Muscle of arm (tissue), 14 donors: ENCODE results near the gene ANP32A. TPM values are rescaled to one million over a fixed set of nuclear protein-coding genes. Genes with fewer than 3 reads are reported as not detected.
"Not testable (repeated sequence)": the region's sequence is repeated elsewhere in the genome, so short reads cannot be mapped to it uniquely, and the experiment has no call there.

Experiments used
- DNase-seq: peaks from one replicate; pipeline ENCODE4 v3.0.0-alpha.2; 2013
- long read RNA-seq, 11 donors: transcript quantifications; one replicate each; lab custom pipeline, GENCODE V29; 2026
- polyA plus RNA-seq, 12 donors: library from polyadenylated mRNA; unstranded; fragments of 120-200 nt; gene quantifications; one replicate each; pipeline ENCODE4 v1.2.1, GENCODE V29; 2013; ENCODE audit not compliant: insufficient read length in 12 of 12

The ANP32A gene
- polyA plus RNA-seq, result 100 to 1,000 TPM in 11 of 12 donors, not detected in 1; 149 to 274 (median 189) TPM
- long read RNA-seq, donor 1, transcript ANP32A-203 (7 exons, 2,440 nt), result minor isoform, 42 of 116 reads
- long read RNA-seq, donor 1, transcript ANP32A-208 (3 exons, 707 nt), result major isoform, 45 of 116 reads
- long read RNA-seq, donor 1, partial matches to known transcripts, result 23 of 116 reads
- long read RNA-seq, donor 1, other reads (novel, unspliced or antisense), result 0 of 116 reads
- long read RNA-seq, donor 2, transcript ANP32A-208 (3 exons, 707 nt), result minor isoform, 24 of 93 reads
- long read RNA-seq, donor 2, transcript ANP32A-203 (7 exons, 2,440 nt), result major isoform, 53 of 93 reads
- long read RNA-seq, donor 2, partial matches to known transcripts, result 15 of 93 reads
- long read RNA-seq, donor 2, other reads (novel, unspliced or antisense), result 0 of 93 reads
- long read RNA-seq, donor 3, transcript ANP32A-203 (7 exons, 2,440 nt), result major isoform, 18 of 35 reads
- long read RNA-seq, donor 3, transcript ANP32A-208 (3 exons, 707 nt), result minor isoform, 8 of 35 reads
- long read RNA-seq, donor 3, partial matches to known transcripts, result 8 of 35 reads
- long read RNA-seq, donor 3, other reads (novel, unspliced or antisense), result 0 of 35 reads
- long read RNA-seq, donor 4, transcript ANP32A-208 (3 exons, 707 nt), result minor isoform, 6 of 27 reads
- long read RNA-seq, donor 4, transcript ANP32A-203 (7 exons, 2,440 nt), result major isoform, 10 of 27 reads
- long read RNA-seq, donor 4, partial matches to known transcripts, result 11 of 27 reads
- long read RNA-seq, donor 4, other reads (novel, unspliced or antisense), result 0 of 27 reads
- long read RNA-seq, donor 5, transcript ANP32A-208 (3 exons, 707 nt), result minor isoform, 27 of 111 reads
- long read RNA-seq, donor 5, transcript ANP32A-203 (7 exons, 2,440 nt), result major isoform, 58 of 111 reads
- long read RNA-seq, donor 5, partial matches to known transcripts, result 23 of 111 reads
- long read RNA-seq, donor 5, other reads (novel, unspliced or antisense), result 0 of 111 reads
- long read RNA-seq, donor 6, transcript ANP32A-203 (7 exons, 2,440 nt), result major isoform, 34 of 57 reads
- long read RNA-seq, donor 6, transcript ANP32A-208 (3 exons, 707 nt), result minor isoform, 8 of 57 reads
- long read RNA-seq, donor 6, partial matches to known transcripts, result 11 of 57 reads
- long read RNA-seq, donor 6, other reads (novel, unspliced or antisense), result 0 of 57 reads
- long read RNA-seq, donor 7, transcript ANP32A-208 (3 exons, 707 nt), result minor isoform, 22 of 56 reads
- long read RNA-seq, donor 7, transcript ANP32A-203 (7 exons, 2,440 nt), result major isoform, 28 of 56 reads
- long read RNA-seq, donor 7, partial matches to known transcripts, result 6 of 56 reads
- long read RNA-seq, donor 7, other reads (novel, unspliced or antisense), result 0 of 56 reads
- long read RNA-seq, donor 8, transcript ANP32A-203 (7 exons, 2,440 nt), result major isoform, 47 of 89 reads
- long read RNA-seq, donor 8, transcript ANP32A-208 (3 exons, 707 nt), result minor isoform, 28 of 89 reads
- long read RNA-seq, donor 8, partial matches to known transcripts, result 10 of 89 reads
- long read RNA-seq, donor 8, other reads (novel, unspliced or antisense), result 0 of 89 reads
- long read RNA-seq, donor 9, transcript ANP32A-203 (7 exons, 2,440 nt), result minor isoform, 21 of 51 reads
- long read RNA-seq, donor 9, transcript ANP32A-208 (3 exons, 707 nt), result major isoform, 24 of 51 reads
- long read RNA-seq, donor 9, partial matches to known transcripts, result 5 of 51 reads
- long read RNA-seq, donor 9, other reads (novel, unspliced or antisense), result 0 of 51 reads
- long read RNA-seq, donor 10, transcript ANP32A-208 (3 exons, 707 nt), result minor isoform, 30 of 101 reads
- long read RNA-seq, donor 10, transcript ANP32A-203 (7 exons, 2,440 nt), result major isoform, 50 of 101 reads
- long read RNA-seq, donor 10, partial matches to known transcripts, result 16 of 101 reads
- long read RNA-seq, donor 10, other reads (novel, unspliced or antisense), result 5 of 101 reads
- long read RNA-seq, donor 11, transcript ANP32A-208 (3 exons, 707 nt), result minor isoform, 30 of 114 reads
- long read RNA-seq, donor 11, transcript ANP32A-207 (2 exons, 2,015 nt), result minor isoform, 5 of 114 reads
- long read RNA-seq, donor 11, transcript ANP32A-203 (7 exons, 2,440 nt), result major isoform, 47 of 114 reads
- long read RNA-seq, donor 11, partial matches to known transcripts, result 26 of 114 reads
- long read RNA-seq, donor 11, other reads (novel, unspliced or antisense), result 5 of 114 reads

DNA sequence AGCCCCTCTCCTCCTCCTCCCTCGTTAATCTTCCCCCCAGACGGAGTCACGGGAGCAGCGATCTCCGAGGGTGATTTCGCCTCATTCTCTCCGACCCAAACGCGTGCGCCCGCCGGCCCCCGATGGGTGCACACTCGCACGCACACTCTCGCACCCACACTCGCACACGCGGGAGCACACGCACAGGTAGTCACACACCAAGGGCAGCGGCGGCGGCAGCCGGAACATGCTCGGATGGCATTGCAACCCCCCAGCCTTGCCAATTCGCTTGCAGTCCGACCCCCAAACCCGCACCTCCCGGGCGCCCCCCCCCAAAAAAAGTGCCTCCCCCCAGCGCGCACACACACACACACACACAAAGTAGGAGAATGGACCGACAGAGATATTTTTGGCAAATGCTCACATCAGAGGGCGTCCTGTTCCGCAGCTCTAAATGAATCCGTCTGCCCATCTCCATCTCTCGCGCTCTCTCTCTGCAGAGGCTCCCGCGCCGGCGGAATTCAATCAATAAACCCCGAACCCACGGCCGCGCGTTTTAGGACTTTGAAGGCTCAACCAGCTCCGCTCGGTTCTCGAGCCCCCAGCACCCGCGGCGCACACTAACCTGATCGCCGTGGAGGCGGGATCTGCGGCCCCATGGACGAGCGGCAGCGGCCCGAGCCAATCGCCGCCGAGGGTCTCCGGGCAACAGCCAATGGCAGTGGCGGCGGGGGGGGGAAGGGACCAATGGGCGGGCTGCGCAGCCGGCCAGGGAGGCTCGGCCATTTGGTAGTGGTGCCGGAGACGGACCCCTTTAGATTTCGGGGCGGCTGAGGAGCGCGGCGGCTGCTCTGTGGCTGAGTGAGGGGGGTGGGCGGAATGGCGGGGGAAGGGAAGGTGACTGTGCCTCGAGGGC lies at the start of gene ANP32A:
TSS of gene ANP32A (minus strand) at position 601 of the 895 bp plus-strand sequence. CDS start at position 457, 144 bp downstream.
- peak; percentile 96 for DNase-seq

- DNase-seq, result no peak
Measured at GRCh38 chr15:68868296-68868695, 47.6 kb upstream of the ANP32A start.

GRCh38 chr15:68862415-68862814 lies 41.7 kb upstream of the ANP32A start:
- no peak for DNase-seq

DNA sequence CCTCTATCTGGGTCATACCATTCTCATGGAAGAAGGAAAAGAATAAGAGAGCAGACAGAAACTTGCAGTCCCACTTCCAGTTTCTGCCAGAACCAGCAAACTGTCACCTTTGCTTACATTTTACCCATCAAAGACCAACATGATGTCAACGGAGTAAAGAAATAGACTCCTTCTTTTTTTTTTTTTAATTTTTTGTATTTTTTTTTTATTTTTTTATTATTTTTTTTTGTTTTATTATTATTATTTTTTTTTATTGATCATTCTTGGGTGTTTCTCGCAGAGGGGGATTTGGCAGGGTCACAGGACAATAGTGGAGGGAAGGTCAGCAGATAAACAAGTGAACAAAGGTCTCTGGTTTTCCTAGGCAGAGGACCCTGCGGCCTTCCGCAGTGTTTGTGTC lies 38.0 kb upstream of the ANP32A start:
- not testable (repeated sequence) for DNase-seq

DNA sequence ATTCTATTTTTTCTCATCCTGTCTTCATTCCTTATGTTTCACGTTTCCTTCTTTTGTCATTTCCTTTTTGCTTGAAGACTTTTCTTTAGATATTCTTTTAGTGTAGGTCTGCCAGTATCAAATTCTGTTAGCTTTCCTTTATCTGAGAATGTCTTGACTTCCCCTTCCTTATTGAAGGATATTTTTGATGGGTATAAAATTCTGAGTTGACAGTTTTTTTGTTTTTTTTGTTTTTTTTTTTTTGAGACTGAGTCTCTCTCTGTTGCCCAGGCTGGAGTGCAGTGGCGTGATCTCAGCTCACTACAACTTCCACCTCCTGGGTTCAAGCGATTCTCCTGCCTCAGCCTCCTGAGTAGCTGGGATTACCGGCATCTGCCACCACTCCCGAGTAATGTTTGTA lies 36.7 kb upstream of the ANP32A start:
- DNase-seq, result not testable (repeated sequence)

DNA sequence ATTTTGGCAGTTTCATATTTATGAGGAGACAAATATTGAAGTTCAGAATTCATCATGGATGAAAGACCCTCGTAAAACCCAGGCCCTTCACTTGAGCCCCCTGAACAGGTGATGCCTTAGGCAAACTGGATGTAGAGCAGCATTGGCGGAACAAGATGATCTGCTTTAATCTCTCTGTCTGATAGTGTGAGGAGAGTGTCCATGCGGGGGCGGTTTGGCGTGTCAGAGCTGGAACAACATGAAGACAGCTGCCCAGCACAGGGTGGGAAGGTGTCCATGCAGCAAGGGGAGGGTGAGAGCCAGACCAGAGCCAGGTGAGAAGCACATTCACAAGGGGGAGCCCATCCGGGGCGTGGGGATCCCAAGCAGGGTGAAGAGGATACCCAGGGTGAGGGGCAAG lies 31.8 kb upstream of the ANP32A start:
- DNase-seq, result no peak

DNA sequence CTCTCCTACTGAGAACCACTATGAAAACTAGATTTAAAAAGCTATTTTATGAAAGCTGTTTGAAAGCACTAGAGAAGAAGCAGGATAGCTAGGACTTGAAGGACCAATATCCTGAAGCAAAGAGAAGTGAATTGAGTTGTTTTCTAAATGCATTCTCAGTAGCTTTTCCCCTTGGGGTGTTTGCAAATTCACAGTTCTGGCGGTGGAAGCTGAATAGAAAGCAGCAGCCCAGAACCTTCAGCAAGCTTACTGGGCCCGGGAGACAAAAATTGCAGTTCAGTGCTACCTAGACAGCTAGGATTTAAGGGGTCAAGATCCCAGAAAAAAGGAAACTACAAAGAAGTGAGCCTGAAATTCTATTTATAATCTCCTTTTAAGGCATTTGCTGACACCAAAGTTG lies 31.3 kb upstream of the ANP32A start:
- no peak for DNase-seq

- DNase-seq, result no peak
Measured at GRCh38 chr15:68849497-68849896, 28.8 kb upstream of the ANP32A start.

- DNase-seq, result no peak
Measured at GRCh38 chr15:68846851-68847439, 26.2 kb upstream of the ANP32A start.

DNA sequence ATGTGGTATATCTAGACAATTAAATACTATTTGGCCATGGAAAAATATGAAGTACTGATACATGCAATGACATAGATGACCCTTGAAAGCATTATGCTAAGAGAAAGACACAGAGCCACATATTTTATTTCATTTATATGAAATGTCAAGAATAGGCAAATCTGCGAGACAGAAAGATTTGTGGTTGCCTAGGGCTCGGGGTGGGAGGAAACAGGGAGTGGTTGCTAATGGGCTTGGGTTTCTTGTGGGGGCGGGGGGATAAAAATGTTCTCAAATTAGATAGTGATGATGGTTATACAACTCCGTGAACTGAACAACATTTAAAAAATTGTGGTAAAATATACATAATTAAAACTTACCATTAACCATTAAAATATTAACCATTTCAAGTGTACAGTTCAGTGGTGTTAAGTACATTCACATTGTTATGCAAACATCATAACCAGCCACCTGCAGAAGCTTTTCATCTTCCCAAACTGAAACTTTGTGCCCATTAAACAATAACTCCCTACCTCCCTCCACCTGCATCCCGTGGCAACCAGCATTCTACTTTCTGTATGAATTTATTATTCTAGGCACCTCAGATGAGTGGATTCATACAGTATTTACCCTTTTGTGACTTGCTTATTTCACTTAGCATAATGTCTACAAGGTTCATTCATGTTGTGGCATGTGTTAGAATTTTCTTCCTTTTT lies 24.3 kb upstream of the ANP32A start:
- DNase-seq, result no peak

DNA sequence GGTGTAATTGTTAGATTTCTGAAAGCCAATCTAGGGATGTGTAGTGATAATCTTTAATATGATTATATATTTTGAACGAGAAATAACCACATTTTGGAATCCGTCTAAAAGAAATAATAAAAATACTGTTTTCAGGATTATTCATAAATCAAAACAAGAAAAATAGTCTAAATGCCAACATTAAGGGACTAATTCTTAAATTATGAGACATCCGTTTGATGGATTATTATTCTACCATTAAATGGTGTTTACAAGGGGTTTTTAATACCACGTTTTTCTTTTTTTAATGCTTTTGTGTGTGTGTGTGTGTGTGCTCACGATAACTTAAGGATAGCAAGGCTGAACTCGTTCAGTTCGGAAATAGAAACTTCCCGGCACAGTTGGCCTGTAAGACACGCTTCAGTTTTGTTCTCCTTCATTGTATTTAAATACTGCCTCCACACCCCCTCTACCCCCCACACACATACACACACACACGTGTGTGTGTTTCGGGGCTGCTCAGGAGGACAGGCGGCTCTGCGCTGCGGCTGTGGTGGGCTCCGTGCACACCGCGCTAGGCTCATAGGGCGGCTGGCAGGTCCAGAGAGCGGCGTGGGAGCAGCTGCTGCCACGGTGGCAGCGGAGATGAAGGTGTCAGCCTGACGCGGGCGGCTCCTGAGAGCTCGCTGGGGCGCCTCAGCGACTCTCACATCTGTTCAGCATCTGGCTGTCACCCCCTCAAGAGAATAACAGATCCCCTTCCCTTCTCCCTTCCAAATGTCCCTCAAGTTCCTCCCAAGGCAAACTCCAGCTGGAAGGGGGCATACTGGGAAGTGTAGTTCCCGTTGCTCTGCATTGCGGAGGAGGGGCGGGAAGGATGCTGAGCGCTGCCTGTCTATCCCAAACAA lies 23.0 kb upstream of the ANP32A start:
- DNase-seq, result peak; percentile 43

DNA sequence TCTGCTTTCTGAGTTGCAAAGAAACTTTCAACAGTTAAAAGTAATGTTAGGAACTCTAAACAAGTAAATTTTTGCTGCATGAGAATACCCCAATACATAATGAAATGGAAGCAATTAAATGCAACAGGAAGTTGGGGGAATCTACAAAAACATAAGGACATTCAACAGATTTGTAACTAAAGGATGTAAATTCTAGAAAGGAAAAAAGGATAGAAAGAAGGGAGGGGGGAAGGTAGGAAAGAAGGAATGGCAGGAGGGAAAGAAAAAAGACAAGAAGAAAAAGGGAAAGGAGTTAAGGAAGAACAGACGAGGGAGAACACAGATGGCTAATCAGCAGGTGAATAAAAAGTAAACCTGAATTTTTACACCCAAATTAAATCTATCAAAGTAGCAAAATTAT lies 22.3 kb upstream of the ANP32A start:
- DNase-seq, result no peak

GRCh38 chr15:68834346-68834745 lies 13.7 kb upstream of the ANP32A start:
- no peak for DNase-seq

- no peak for DNase-seq
Measured at GRCh38 chr15:68833700-68834331, 13.1 kb upstream of the ANP32A start.

- no peak for DNase-seq
Measured at GRCh38 chr15:68830141-68830785, 9.6 kb upstream of the ANP32A start.

- no peak for DNase-seq
Measured at GRCh38 chr15:68829068-68829467, 8.4 kb upstream of the ANP32A start.
